Aorta (tissue), 5 donors: ENCODE results near the gene ADRB2. TPM values are rescaled to one million over a fixed set of nuclear protein-coding genes. Genes with fewer than 3 reads are reported as not detected.

Source experiments
- ATAC-seq: fragments of 200-7000 bp; cut with Tn5 transposase; one replicate; pipeline ENCODE4 v1.9.1; 2022; ENCODE audit warnings: moderate library complexity; ENCODE audit not compliant: low FRiP score
- DNase-seq, 2 donors: peaks; one replicate each; pipeline ENCODE4 v3.0.0-alpha.2; 2020
- H3K27ac ChIP-seq, 2 donors: one replicate each; pipeline ENCODE4 v1.5.1; 2013; ENCODE audit warnings: low read length in 2 of 2, mild to moderate bottlenecking in 2 of 2, moderate library complexity in 2 of 2, control low read depth in 1 of 2, inconsistent platforms in 1 of 2, low read depth in 1 of 2
- H3K27me3 ChIP-seq, 2 donors: one replicate each; pipeline ENCODE4 v1.6.1; 2013; ENCODE audit warnings: control low read depth in 1 of 2, low read length in 1 of 2, mild to moderate bottlenecking in 1 of 2, moderate library complexity in 1 of 2; ENCODE audit not compliant: insufficient read depth in 2 of 2, control insufficient read depth in 1 of 2
- H3K36me3 ChIP-seq, 2 donors: one replicate each; pipeline ENCODE4 v1.6.1; 2013; ENCODE audit warnings: control low read depth in 1 of 2, low read length in 1 of 2, mild to moderate bottlenecking in 1 of 2; ENCODE audit not compliant: insufficient read depth in 2 of 2, control insufficient read depth in 1 of 2
- H3K4me1 ChIP-seq, 2 donors: one replicate each; pipeline ENCODE4 v1.6.1; 2013; ENCODE audit warnings: low read length in 2 of 2, control low read depth in 1 of 2, mild to moderate bottlenecking in 1 of 2, moderate library complexity in 1 of 2; ENCODE audit not compliant: insufficient read depth in 2 of 2, control insufficient read depth in 1 of 2
- H3K4me3 ChIP-seq, 2 donors: one replicate each; pipeline ENCODE4 v1.5.1; 2013; ENCODE audit warnings: low read length in 2 of 2, control low read depth in 1 of 2, mild to moderate bottlenecking in 1 of 2
- H3K9me3 ChIP-seq: one replicate; pipeline ENCODE4 v1.6.1; 2013; ENCODE audit warnings: mild to moderate bottlenecking, low read length; ENCODE audit not compliant: control insufficient read depth
- WGBS, 2 donors: extraction: QIAGEN DNeasy Blood & Tissue Kit; methylation state at CpG; one replicate each; pipeline ENCODE4 v1.1.7; 2013; 5-methylcytosine and 5-hydroxymethylcytosine counted together
- intact Hi-C, 2 donors: fragments of 100-400 bp; cut with DNase I; formaldehyde crosslinking; loops; one replicate each; pipeline versions ENCODE4 v1.14.2 to v1.15.0; 2022
- polyA plus RNA-seq, 2 donors: library from polyadenylated mRNA; stranded (reverse); fragments of 200-250 nt; gene quantifications; one replicate each; pipeline ENCODE4 v1.2.3, GENCODE V29; 2013
- total RNA-seq, 2 donors: library from RNA; stranded (reverse); fragmentation: NEBNext Ultra II Directional; extraction: Animal tissue kit (Norgen Biotek cat#: 25700); gene quantifications; one replicate each; pipeline ENCODE4 v1.2.1, GENCODE V29; 2021
- donor health status: healthy with polysubstance abuse.
- donor health status: Bipolar disorder and iron deficiency.
- donor health status: DM: no; HTN: no; CAD: no.
- donor health status: DM: no; HTN: no; CAD: no.
- donor health status: DM: yes; HTN: yes; CAD: no.

Gene ADRB2
- total and polyA plus RNA-seq, 4 donors = 0.13 to 4.5 (median 1.4) TPM

GRCh38 chr5:148849461-148849860 is 23.1 kb downstream of the ADRB2 start:
- no peak overlapping the region for H3K4me3 ChIP-seq
- H3K27me3 ChIP-seq = no peaks in the 10 kb centered on the region
- intact Hi-C loops = no loop called here
- H3K27ac ChIP-seq = no peak overlapping the region
- ATAC-seq (no peak), DNase-seq (no peak)
- H3K36me3 ChIP-seq = no peaks in the 10 kb centered on the region
- WGBS, 2 donors = 91 to 94% methylated on average over 4 of the region's 4 CpGs
- H3K9me3 ChIP-seq = peaks cover 1% of the 10 kb centered on the region
- H3K4me1 ChIP-seq = no peaks in the 10 kb centered on the region

GRCh38 chr5:148850836-148851235 is 24.4 kb downstream of the ADRB2 start:
- WGBS, 2 donors = 88 to 90% methylated on average over 2 of the region's 2 CpGs
- no peaks in the 10 kb centered on the region for H3K27me3 ChIP-seq
- H3K4me3 ChIP-seq = no peak overlapping the region
- peaks cover 1% of the 10 kb centered on the region for H3K9me3 ChIP-seq
- DNase-seq (no peak), ATAC-seq (no peak)
- no peak overlapping the region for H3K27ac ChIP-seq
- no peaks in the 10 kb centered on the region for H3K4me1 ChIP-seq
- no peaks in the 10 kb centered on the region for H3K36me3 ChIP-seq
- intact Hi-C loops = no loop called here

GRCh38 chr5:148853868-148854267 is 27.5 kb downstream of the ADRB2 start:
- H3K27ac ChIP-seq = no peak overlapping the region
- WGBS, 2 donors = 92 to 93% methylated on average over 2 of the region's 2 CpGs

GRCh38 chr5:148855249-148856008 is 29.0 kb downstream of the ADRB2 start:
- H3K27ac ChIP-seq = no peak overlapping the region
- no peaks in the 10 kb centered on the region for H3K9me3 ChIP-seq
- H3K27me3 ChIP-seq = no peaks in the 10 kb centered on the region
- H3K36me3 ChIP-seq = no peaks in the 10 kb centered on the region
- WGBS, 2 donors = 68 to 72% methylated on average over 5 of the region's 5 CpGs
- no peak overlapping the region for H3K4me3 ChIP-seq
- no peak for DNase-seq
- ATAC-seq = no peak
- intact Hi-C loops = no loop called here
- no peaks in the 10 kb centered on the region for H3K4me1 ChIP-seq

More at GRCh38 chr5:148853868-148854267, 27.5 kb downstream of the ADRB2 start:
- ATAC-seq = no peak
- no peak for DNase-seq
- Histone ChIP-seq H3K36me3 (no peaks in the 10 kb centered on the region), H3K4me3 (no peak overlapping the region), H3K4me1 (no peaks in the 10 kb centered on the region), H3K9me3 (no peaks in the 10 kb centered on the region), H3K27me3 (no peaks in the 10 kb centered on the region)
- intact Hi-C loops = no loop called here

- Histone ChIP-seq H3K27me3 (no peaks in the 10 kb centered on the region), H3K9me3 (no peaks in the 10 kb centered on the region), H3K4me1 (no peaks in the 10 kb centered on the region), H3K36me3 (no peaks in the 10 kb centered on the region), H3K27ac (no peak overlapping the region), H3K4me3 (no peak overlapping the region)
- WGBS, 2 donors = 71 to 74% methylated on average over 2 of the region's 2 CpGs
- ATAC-seq = no peak
- intact Hi-C loops = no loop called here
- DNase-seq = no peak
Measured at GRCh38 chr5:148856009-148856367, 29.6 kb downstream of the ADRB2 start.

GRCh38 chr5:148856424-148856823 is 30.0 kb downstream of the ADRB2 start:
- H3K4me3 ChIP-seq = no peak overlapping the region
- intact Hi-C loops = no loop called here
- ATAC-seq = no peak
- DNase-seq = no peak
- H3K36me3 ChIP-seq = no peaks in the 10 kb centered on the region
- 19 to 38% methylated on average over 1 of the region's 1 CpG for WGBS, 2 donors
- no peaks in the 10 kb centered on the region for H3K9me3 ChIP-seq
- H3K4me1 ChIP-seq = no peaks in the 10 kb centered on the region
- H3K27me3 ChIP-seq = no peaks in the 10 kb centered on the region
- H3K27ac ChIP-seq = no peak overlapping the region

- Histone ChIP-seq H3K27me3 (no peaks in the 10 kb centered on the region), H3K36me3 (no peaks in the 10 kb centered on the region), H3K4me3 (no peak overlapping the region), H3K4me1 (no peaks in the 10 kb centered on the region), H3K27ac (no peak overlapping the region), H3K9me3 (no peaks in the 10 kb centered on the region)
- DNase-seq (no peak), ATAC-seq (no peak)
- intact Hi-C loops = no loop called here
- 88 to 95% methylated on average over 2 of the region's 2 CpGs for WGBS, 2 donors
Measured at GRCh38 chr5:148857474-148857873, 31.1 kb downstream of the ADRB2 start.

- intact Hi-C loops = no loop called here
- Histone ChIP-seq H3K36me3 (no peaks in the 10 kb centered on the region), H3K27me3 (no peaks in the 10 kb centered on the region), H3K4me3 (no peak overlapping the region), H3K9me3 (no peaks in the 10 kb centered on the region), H3K27ac (no peak overlapping the region), H3K4me1 (no peaks in the 10 kb centered on the region)
- no peak for ATAC-seq
- no peak for DNase-seq
- 92 to 97% methylated on average over 2 of the region's 2 CpGs for WGBS, 2 donors
Measured at GRCh38 chr5:148858106-148858505, 31.7 kb downstream of the ADRB2 start.

- 87 to 91% methylated on average over 6 of the region's 6 CpGs for WGBS, 2 donors
- DNase-seq = no peak
- intact Hi-C loops = no loop called here
Measured at GRCh38 chr5:148858547-148858946, 32.1 kb downstream of the ADRB2 start.

More at GRCh38 chr5:148858547-148858946, 32.1 kb downstream of the ADRB2 start:
- no peak for ATAC-seq
- no peak overlapping the region for H3K27ac ChIP-seq
- H3K4me1 ChIP-seq = no peaks in the 10 kb centered on the region
- H3K9me3 ChIP-seq = no peaks in the 10 kb centered on the region
- no peaks in the 10 kb centered on the region for H3K27me3 ChIP-seq
- no peaks in the 10 kb centered on the region for H3K36me3 ChIP-seq
- no peak overlapping the region for H3K4me3 ChIP-seq
